ENCODE data around the gene HARS2.
"Not testable (repeated sequence)": the region's sequence is repeated elsewhere in the genome, so short reads cannot be mapped to it uniquely, and the experiment has no call there.

Gene HARS2

DNA sequence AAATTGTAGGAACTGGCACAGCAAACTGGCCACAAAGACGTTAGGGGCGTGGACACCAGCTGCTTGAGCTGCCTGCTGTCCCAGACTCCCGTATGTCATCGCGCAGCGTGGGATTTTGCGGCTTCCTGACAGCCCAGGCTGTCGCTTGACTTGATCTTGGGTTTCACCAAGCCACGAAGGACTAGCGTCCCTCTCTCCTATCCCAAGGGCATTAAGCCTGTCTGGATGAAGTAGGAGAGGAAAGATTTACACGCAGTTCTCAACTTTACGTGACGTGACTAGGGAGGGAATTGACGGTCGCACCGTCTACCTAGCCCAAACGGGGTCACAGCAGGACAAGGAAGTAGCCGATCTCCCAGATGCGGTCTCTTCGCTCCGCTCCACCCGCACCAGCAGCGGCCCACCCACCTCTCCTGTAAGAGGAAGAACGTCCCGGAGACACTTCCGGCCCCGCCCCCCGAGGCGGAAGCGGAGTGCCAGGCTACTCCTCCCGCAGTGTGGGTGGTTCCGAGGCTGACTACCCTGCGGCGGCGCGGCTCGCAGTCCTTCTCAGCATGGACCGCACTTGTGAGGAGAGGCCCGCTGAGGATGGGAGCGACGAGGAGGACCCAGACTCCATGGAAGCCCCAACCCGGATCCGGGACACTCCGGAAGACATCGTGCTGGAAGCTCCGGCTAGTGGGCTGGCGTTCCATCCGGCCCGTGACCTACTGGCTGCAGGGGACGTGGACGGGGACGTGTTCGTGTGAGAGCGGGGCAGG, 26.7 kb upstream of the HARS2 start, which contains the start of gene WDR55:
TSS of gene WDR55 (plus strand) at position 546 of the 761 bp plus-strand sequence. CDS start at position 555, 9 bp downstream.
- DNase-seq (ENCODE audit: insufficient read length, low spot score) (peak; percentile 90), FAIRE-seq (no peak)
- TF ChIP-seq, protein P1, sequence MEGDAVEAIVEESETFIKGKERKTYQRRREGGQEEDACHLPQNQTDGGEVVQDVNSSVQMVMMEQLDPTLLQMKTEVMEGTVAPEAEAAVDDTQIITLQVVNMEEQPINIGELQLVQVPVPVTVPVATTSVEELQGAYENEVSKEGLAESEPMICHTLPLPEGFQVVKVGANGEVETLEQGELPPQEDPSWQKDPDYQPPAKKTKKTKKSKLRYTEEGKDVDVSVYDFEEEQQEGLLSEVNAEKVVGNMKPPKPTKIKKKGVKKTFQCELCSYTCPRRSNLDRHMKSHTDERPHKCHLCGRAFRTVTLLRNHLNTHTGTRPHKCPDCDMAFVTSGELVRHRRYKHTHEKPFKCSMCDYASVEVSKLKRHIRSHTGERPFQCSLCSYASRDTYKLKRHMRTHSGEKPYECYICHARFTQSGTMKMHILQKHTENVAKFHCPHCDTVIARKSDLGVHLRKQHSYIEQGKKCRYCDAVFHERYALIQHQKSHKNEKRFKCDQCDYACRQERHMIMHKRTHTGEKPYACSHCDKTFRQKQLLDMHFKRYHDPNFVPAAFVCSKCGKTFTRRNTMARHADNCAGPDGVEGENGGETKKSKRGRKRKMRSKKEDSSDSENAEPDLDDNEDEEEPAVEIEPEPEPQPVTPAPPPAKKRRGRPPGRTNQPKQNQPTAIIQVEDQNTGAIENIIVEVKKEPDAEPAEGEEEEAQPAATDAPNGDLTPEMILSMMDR (IDR thresholded peaks at IDR 0.05; ENCODE audit: insufficient read depth, missing control alignments) = no peak

DNA sequence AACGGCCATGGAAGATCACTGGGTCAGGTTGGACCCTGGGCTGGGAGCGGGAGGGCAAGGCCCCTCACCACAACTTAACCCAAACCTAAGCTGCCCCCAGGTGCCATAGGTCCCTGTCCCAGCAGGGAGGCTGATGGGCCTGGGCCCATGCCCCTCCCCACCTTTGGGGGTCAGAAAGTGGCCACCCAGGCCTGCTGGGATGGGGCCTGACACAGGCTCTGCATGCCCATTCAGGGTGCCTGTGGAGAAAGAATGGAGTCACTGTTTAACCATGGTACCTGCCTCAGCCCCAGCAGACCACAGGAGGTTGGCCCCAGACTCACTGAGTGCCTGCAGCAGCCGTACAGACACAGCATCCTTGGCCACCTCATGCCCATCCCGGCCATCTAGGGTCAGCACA, 20.2 kb upstream of the HARS2 start:
- FAIRE-seq = not testable (repeated sequence)

DNA sequence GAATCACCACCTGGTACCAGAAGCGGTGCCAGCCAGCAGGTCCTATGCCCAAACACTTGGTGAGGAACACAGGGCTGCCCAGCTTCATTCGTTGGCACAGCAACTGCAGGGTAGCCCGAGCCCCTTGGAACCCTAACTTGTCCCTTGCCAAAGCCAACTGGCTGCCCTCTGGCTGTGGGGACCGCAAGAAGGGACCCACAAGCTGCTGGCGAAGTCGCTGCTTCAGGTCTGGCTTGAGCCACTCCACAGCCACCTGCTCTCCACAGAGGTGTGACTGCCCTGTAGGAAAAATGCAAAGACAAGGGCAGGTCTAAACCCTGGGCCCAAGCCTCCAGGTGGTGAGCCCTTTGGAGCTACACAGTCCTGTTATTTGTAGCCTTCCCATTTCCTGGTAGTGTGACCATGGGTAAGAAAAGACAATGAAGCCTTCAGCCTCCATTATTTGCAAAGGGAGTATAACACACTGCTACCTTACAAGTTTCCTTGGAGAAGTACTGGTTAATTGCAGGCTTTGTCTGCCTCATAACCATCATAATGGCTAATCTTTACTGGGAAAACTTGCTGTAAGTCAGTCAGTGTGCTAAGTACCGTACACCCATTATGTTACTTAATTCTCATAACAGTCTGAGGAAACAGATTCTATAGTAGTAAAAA, 19.7 kb upstream of the HARS2 start:
- TF ChIP-seq, protein P1 (IDR thresholded peaks at IDR 0.05; ENCODE audit: insufficient read depth, missing control alignments) = no peak
- FAIRE-seq = no peak
- DNase-seq (ENCODE audit: insufficient read length, low spot score) = no peak

More for the DNA sequence above, 20.2 kb upstream of the HARS2 start:
- not testable (repeated sequence) for DNase-seq (ENCODE audit: insufficient read length, low spot score)

DNA sequence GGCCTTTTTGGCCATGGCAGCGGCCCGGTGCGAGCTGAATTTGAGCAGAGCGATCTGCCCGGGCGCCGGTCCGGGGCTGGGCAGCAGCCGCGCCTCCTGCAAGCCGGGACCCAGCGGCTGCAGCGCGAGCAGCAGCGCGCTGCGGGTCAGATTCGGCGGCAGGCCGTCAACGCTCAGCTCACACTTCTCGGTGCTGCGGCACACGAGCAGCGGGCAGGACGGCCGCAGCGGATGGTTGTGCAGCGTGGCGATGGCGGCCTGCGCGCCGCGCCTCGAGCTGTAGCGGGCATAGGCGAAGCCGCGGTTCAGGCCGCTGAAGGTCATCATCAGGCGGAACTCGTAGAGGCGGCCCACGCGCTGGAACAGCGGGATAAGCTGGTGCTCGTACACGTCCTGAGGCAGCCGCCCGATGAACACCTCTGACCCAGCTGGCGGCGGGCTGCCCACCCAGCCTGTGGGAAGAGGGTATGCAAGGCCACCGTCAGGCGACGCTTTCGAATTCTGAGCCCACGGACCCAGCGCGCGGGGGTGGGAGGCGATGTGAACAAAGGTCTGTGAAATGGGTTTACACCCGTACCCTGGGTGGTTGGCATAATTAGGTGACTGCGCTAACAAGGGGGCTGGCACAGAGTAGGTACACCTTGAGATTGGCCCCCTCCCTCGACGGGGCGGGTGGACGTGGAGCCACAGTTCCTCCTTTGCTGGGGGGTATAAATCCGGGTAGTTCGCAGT, 18.6 kb upstream of the HARS2 start:
- TF ChIP-seq, protein P1 (IDR thresholded peaks at IDR 0.05; ENCODE audit: insufficient read depth, missing control alignments) = no peak
- FAIRE-seq = no peak

DNA sequence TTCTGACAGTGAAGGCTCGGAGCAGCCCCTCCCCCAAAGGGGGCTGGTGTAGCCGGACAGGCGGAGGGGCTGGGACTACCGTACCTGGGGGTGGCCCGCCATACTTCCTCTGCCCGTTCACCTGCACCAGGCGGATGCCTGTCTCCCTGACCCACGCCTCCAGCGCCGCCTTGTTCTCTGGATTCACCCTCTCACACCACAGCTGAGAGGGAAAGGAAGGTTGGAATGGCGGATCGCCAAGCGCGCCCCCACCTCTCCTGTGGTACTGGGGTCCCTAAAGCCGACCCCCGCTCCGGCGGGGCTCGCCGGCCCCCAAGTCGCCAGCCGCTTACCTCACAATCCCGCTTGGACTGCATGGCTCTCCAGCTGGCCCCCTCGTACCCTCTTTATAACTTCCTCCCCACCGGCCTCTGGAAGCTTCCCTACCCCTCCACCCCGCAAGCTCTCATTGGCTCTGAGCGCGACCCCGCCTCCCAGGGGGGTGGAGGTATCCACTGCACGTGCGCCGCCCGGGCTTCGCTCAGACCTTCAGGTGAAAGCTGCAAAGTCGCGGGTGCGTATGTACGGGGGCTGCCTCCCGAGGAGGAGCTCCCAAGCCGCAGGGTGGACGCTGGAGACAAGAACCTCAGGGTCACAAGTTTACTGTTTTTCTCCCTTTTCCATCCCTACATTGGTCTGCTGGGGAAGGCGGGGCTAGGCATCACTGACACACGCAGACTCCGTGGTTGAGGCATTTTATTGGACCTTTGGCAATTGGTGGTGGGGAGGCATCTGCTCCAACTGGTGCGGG, 17.9 kb upstream of the HARS2 start, which contains the start of gene DND1:
TSS of gene DND1 (minus strand) at position 390 of the 790 bp plus-strand sequence. CDS start at position 356, 34 bp downstream.
- DNase-seq (ENCODE audit: insufficient read length, low spot score) (no peak), FAIRE-seq (no peak)
- TF ChIP-seq, protein P1 (IDR thresholded peaks at IDR 0.05; ENCODE audit: insufficient read depth, missing control alignments) = no peak

More for the DNA sequence above, 18.6 kb upstream of the HARS2 start:
- DNase-seq (ENCODE audit: insufficient read length, low spot score) = no peak

DNA sequence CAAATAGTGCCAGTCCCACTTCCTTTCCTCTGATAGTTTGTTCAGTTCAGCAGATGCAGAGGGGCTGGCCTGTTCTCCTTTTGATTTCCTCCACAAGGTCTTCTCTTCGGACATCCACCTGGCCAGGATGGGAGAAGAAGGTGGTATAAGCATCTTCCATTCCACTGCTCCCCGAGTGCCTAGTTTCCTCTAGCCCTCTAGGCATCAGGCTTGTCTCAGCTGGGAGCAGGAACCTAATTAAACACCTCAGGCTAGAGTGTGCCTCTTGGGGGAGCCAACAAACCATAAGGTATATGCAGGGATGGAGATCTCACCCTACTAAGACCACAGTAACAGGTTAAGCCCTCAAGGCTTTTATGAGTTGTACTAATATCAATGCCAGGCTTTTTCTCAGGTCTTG, 17.0 kb upstream of the HARS2 start:
- TF ChIP-seq, protein P1 (IDR thresholded peaks at IDR 0.05; ENCODE audit: insufficient read depth, missing control alignments) = no peak
- FAIRE-seq (no peak), DNase-seq (ENCODE audit: insufficient read length, low spot score) (no peak)

DNA sequence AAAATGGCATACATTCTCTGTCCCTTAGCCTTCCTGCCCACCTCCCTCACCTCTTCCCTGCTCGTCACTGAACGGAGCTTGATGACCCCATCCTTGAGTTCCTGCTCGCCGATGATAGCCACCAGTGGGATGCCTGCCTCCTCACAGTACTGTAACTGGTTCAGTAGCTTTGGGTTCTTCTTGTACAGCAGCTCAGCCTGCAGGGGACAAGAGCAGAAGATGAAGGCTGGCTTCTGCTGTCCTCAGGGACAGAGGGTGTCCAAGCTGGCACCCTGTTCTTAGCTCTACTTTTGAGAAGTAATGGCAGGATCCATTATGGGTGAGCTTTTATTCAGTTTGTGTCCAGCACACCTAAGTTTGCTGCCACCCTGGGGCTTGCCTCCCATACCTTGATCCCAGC, 16.6 kb upstream of the HARS2 start:
- no peak for FAIRE-seq
- TF ChIP-seq, protein P1 (IDR thresholded peaks at IDR 0.05; ENCODE audit: insufficient read depth, missing control alignments) = no peak
- no peak for DNase-seq (ENCODE audit: insufficient read length, low spot score)
